ENCODE data around the gene VDR. TPM values are rescaled to one million over a fixed set of nuclear protein-coding genes. Genes with fewer than 3 reads are reported as not detected.
A peak's percentile ranks its signal among the peaks of the same experiment; 100 is the strongest.

Gene VDR
- polyA plus RNA-seq, 3 donors, result 6.0 to 14.8 (median 12.8) TPM

- H4K20me1 ChIP-seq (ENCODE audit: insufficient read depth, low read length), result no peaks in the 10 kb centered on the region
- TF ChIP-seq, protein P1, sequence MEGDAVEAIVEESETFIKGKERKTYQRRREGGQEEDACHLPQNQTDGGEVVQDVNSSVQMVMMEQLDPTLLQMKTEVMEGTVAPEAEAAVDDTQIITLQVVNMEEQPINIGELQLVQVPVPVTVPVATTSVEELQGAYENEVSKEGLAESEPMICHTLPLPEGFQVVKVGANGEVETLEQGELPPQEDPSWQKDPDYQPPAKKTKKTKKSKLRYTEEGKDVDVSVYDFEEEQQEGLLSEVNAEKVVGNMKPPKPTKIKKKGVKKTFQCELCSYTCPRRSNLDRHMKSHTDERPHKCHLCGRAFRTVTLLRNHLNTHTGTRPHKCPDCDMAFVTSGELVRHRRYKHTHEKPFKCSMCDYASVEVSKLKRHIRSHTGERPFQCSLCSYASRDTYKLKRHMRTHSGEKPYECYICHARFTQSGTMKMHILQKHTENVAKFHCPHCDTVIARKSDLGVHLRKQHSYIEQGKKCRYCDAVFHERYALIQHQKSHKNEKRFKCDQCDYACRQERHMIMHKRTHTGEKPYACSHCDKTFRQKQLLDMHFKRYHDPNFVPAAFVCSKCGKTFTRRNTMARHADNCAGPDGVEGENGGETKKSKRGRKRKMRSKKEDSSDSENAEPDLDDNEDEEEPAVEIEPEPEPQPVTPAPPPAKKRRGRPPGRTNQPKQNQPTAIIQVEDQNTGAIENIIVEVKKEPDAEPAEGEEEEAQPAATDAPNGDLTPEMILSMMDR (IDR thresholded peaks at IDR 0.05), result no peak
- H2AFZ ChIP-seq (ENCODE audit: insufficient read depth, low read depth, low read length, poor library complexity, severe bottlenecking), result no peak overlapping the region
- DNase-seq, result no peak
- no peaks in the 10 kb centered on the region for H3K27me3 Mint-ChIP-seq (ENCODE audit: low read depth in 3 of 3)
- H3K79me2 ChIP-seq (ENCODE audit: insufficient read depth, low read length), result no peaks in the 10 kb centered on the region
- H3K9ac ChIP-seq (ENCODE audit: insufficient read depth, low read length, poor library complexity, severe bottlenecking), result no peak overlapping the region
- H3K4me3 Mint-ChIP-seq, result no peak overlapping the region
- H3K9me3 Mint-ChIP-seq, result no peaks in the 10 kb centered on the region
- H3K27ac ChIP-seq (ENCODE audit: low read depth in 1 of 2, low read length in 2 of 2), result no peak overlapping the region
- H3K4me1 ChIP-seq (ENCODE audit: control insufficient read depth in 1 of 2, insufficient read depth in 2 of 2, low read length in 2 of 2), result no peaks in the 10 kb centered on the region
- H3K4me2 ChIP-seq (replicated peaks; ENCODE audit: extremely low read depth, low read length, poor library complexity, severe bottlenecking), result no peak overlapping the region
- H3K27me3 ChIP-seq (ENCODE audit: control insufficient read depth in 2 of 2, insufficient read depth in 2 of 2, low read length in 2 of 2), result no peaks in the 10 kb centered on the region
- peak overlapping the region in 1 of 7 donors; percentile 1 for H3K27ac Mint-ChIP-seq
- WGBS (ENCODE audit: insufficient coverage), result 100% methylated on average over 1 of the region's 5 CpGs
- H3K4me3 ChIP-seq (replicated peaks in 1 of 3; ENCODE audit: low read depth in 2 of 3, low read length in 3 of 3), result no peak overlapping the region
- no peaks in the 10 kb centered on the region for H3K4me1 Mint-ChIP-seq
- H3K36me3 ChIP-seq (replicated peaks in 1 of 2; ENCODE audit: control insufficient read depth in 1 of 2, insufficient read depth in 2 of 2, low read length in 2 of 2), result peaks cover 67 to 94% of the 10 kb centered on the region in 2 donors
- intact Hi-C loops (cut with micrococcal nuclease), result no loop called here
- no peaks in the 10 kb centered on the region for H3K9me3 ChIP-seq (replicated peaks in 1 of 2; ENCODE audit: control insufficient read depth in 1 of 2, insufficient read depth in 1 of 2, low read length in 2 of 2)
- peaks cover 77 to 87% of the 10 kb centered on the region in 2 donors for H3K36me3 Mint-ChIP-seq
Measured at GRCh38 chr12:47854531-47854930, 50.3 kb downstream of the VDR start.

DNA sequence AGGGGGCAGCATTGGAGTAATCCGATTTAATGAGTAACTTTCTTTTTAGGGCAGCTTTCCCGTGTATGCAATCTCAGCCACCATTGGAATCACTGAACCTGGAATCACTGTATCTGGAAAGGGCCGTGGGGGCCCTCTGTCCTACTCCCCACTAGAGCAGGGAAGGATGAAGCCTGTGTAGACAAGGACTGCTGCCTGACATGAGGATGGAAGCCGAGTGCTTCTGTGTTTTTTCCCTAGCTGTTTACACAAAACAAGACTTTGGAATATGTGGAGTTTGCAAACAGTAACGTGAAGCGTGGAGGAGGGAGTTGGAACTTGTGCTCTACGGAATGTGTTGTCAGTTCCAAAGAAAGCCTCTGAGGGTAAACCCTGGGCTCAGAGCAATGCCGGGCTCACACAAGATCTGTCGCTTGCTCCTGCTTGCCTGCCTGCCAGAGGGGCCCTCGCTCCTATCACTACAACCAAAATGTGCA lies 52.7 kb downstream of the VDR start:
- Mint-ChIP-seq H3K9me3 (no peaks in the 10 kb centered on the region), H3K27ac (no peak overlapping the region), H3K4me1 (no peaks in the 10 kb centered on the region), H3K36me3 (peaks cover 74 to 82% of the 10 kb centered on the region in 2 donors), H3K27me3 (ENCODE audit: low read depth in 3 of 3) (no peaks in the 10 kb centered on the region), H3K4me3 (peak overlapping the region in 1 of 2 donors; percentile 25)
- Histone ChIP-seq H3K36me3 (replicated peaks in 1 of 2; ENCODE audit: control insufficient read depth in 1 of 2, insufficient read depth in 2 of 2, low read length in 2 of 2) (peaks cover 63 to 84% of the 10 kb centered on the region in 2 donors), H3K27ac (ENCODE audit: low read depth in 1 of 2, low read length in 2 of 2) (no peak overlapping the region), H3K4me3 (replicated peaks in 1 of 3; ENCODE audit: low read depth in 2 of 3, low read length in 3 of 3) (no peak overlapping the region), H3K4me2 (replicated peaks; ENCODE audit: extremely low read depth, low read length, poor library complexity, severe bottlenecking) (no peak overlapping the region), H3K27me3 (ENCODE audit: control insufficient read depth in 2 of 2, insufficient read depth in 2 of 2, low read length in 2 of 2) (no peaks in the 10 kb centered on the region), H3K79me2 (ENCODE audit: insufficient read depth, low read length) (no peaks in the 10 kb centered on the region), H3K4me1 (ENCODE audit: control insufficient read depth in 1 of 2, insufficient read depth in 2 of 2, low read length in 2 of 2) (no peaks in the 10 kb centered on the region), H3K9ac (ENCODE audit: insufficient read depth, low read length, poor library complexity, severe bottlenecking) (no peak overlapping the region), H4K20me1 (ENCODE audit: insufficient read depth, low read length) (no peaks in the 10 kb centered on the region), H2AFZ (ENCODE audit: insufficient read depth, low read depth, low read length, poor library complexity, severe bottlenecking) (no peak overlapping the region), H3K9me3 (replicated peaks in 1 of 2; ENCODE audit: control insufficient read depth in 1 of 2, insufficient read depth in 1 of 2, low read length in 2 of 2) (no peaks in the 10 kb centered on the region)
- intact Hi-C loops (cut with micrococcal nuclease), result no loop called here
- TF ChIP-seq, protein P1 (IDR thresholded peaks at IDR 0.05), result no peak
- WGBS (ENCODE audit: insufficient coverage), result 100% methylated on average over 3 of the region's 10 CpGs
- DNase-seq, result no peak
